ENCODE measurements around the gene CADM1. TPM values are rescaled to one million over a fixed set of nuclear protein-coding genes. Genes with fewer than 3 reads are reported as not detected.

CADM1 gene
- total and polyA plus RNA-seq, 2 experiments from 2014 or later: 16.5 to 18.0 TPM

DNA sequence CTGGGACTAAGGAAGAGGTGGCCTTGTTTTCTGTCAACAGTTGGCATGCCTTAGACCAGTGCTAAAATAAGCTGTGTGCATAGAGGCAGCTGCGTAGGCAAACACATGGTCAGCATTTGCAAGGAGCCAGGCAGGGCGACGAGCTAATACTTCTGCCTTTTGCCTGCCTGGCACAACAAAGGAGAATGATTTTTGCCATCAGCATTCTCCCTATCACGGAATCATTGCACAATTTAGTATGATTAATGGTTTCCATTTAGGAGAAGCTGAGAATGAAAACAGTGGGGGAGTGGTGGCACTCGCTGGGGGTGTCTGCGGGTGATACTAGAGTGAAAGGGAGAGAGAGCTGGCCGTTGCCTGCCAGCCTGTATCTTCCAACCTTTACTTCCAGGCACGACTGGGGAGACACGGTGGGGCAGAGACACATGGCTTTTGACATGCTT lies 336.0 kb downstream of the CADM1 start:
- Mint-ChIP-seq H3K9me3 (no peaks in the 10 kb centered on the region), H3K4me1 (peaks cover 45% of the 10 kb centered on the region), H3K27me3 (ENCODE audit: insufficient read depth, low read depth, poor library complexity) (peaks cover 10% of the 10 kb centered on the region), H3K27ac (no peak overlapping the region), H3K4me3 (no peak overlapping the region), H3K36me3 (ENCODE audit: low read depth) (no peaks in the 10 kb centered on the region)
- Histone ChIP-seq H3K4me2 (no peak overlapping the region), H3K36me3 (ENCODE audit: insufficient read depth) (no peaks in the 10 kb centered on the region), H3F3A (replicated peaks; ENCODE audit: low read depth) (no peaks in the 10 kb centered on the region), H3K4me1 (ENCODE audit: insufficient read depth) (peaks cover 30% of the 10 kb centered on the region), H3K4me3 (no peak overlapping the region), H3K9me2 (ENCODE audit: insufficient read depth) (0 out of 2 replicates have a peak, but pooled peaks cover 2% of the 10 kb centered on the region), H2AFZ (no peak overlapping the region), H3K27me3 (ENCODE audit: insufficient read depth) (no peaks in the 10 kb centered on the region), H4K20me1 (replicated peaks; ENCODE audit: insufficient read depth) (no peaks in the 10 kb centered on the region), H3K79me2 (replicated peaks; ENCODE audit: insufficient read depth) (no peaks in the 10 kb centered on the region), H3K27ac (ENCODE audit: low read depth) (no peak overlapping the region)
- ATAC-seq (no peak), DNase-seq (ENCODE audit: low spot score) (no peak)
- TF ChIP-seq EZH2phosphoT487 (IDR thresholded peaks at IDR 0.05; ENCODE audit: unreplicated experiment) (no peak), EZH2 (IDR thresholded peaks at IDR 0.05; ENCODE audit: low read depth, unreplicated experiment) (no peak), ZNF331 (CRISPR knock-in tag; IDR thresholded peaks at IDR 0.05; ENCODE audit: low read depth) (no peak), JUNB (IDR thresholded peaks at IDR 0.05; ENCODE audit: unreplicated experiment) (no peak)

DNA sequence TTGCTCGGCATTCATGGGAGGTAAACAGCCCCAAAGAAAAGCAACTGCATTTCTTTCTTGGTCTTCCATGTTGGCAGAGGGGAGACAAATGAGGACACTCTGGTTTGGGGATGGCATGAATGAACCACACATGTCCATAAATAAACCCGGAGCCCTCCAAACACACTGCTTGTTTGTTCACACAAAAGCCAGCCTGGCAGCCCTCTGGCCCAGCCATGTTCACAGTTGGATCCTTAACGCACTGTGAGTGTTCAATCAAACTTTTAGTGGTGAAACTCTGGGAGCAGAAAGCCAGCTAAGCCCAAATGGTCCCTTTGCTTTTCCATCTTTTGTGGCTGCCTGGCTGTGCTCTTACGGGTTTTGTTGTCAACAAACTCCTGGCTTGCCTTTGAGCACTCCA lies 336.8 kb downstream of the CADM1 start:
- H3K27ac Mint-ChIP-seq: no peak overlapping the region
- no peaks in the 10 kb centered on the region for H4K20me1 ChIP-seq (replicated peaks; ENCODE audit: insufficient read depth)
- no peak overlapping the region for H3K4me2 ChIP-seq
- peaks cover 13% of the 10 kb centered on the region for H3K27me3 Mint-ChIP-seq (ENCODE audit: insufficient read depth, low read depth, poor library complexity)
- no peak for TF ChIP-seq EZH2 (IDR thresholded peaks at IDR 0.05; ENCODE audit: low read depth, unreplicated experiment)
- H3K36me3 Mint-ChIP-seq (ENCODE audit: low read depth): no peaks in the 10 kb centered on the region
- H3F3A ChIP-seq (replicated peaks; ENCODE audit: low read depth): no peaks in the 10 kb centered on the region
- H3K9me2 ChIP-seq (ENCODE audit: insufficient read depth): 0 out of 2 replicates have a peak, but pooled peaks cover 2% of the 10 kb centered on the region
- ATAC-seq (no peak), DNase-seq (ENCODE audit: low spot score) (no peak)
- H3K4me1 Mint-ChIP-seq: peaks cover 53% of the 10 kb centered on the region
- H3K36me3 ChIP-seq (ENCODE audit: insufficient read depth): no peaks in the 10 kb centered on the region
- no peak overlapping the region for H3K4me3 Mint-ChIP-seq
- no peaks in the 10 kb centered on the region for H3K9me3 Mint-ChIP-seq
- H3K27me3 ChIP-seq (ENCODE audit: insufficient read depth): no peaks in the 10 kb centered on the region
- no peak overlapping the region for H3K27ac ChIP-seq (ENCODE audit: low read depth)
- no peaks in the 10 kb centered on the region for H3K79me2 ChIP-seq (replicated peaks; ENCODE audit: insufficient read depth)
- H2AFZ ChIP-seq: no peak overlapping the region
- H3K4me1 ChIP-seq (ENCODE audit: insufficient read depth): peaks cover 30% of the 10 kb centered on the region
- H3K4me3 ChIP-seq: no peak overlapping the region

DNA sequence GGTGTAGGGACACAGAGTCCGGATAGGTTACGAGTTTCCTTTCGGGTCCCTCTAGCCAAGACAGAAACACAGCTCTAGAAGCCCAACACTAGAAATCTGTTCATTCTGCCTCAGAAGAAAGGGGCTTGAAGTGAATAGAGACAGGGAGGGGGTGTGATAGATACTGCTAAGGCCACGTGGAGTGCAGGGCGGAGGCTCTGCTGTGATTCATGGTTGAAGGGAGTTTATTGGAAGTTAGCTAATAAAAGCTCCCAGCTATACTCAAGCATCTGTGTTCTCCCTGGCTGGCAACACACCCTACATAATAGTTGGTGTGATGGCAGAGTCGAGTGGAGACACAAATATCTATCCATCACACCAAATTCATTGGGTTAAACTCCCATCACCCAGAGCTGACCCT lies 337.4 kb downstream of the CADM1 start:
- Mint-ChIP-seq H3K27me3 (ENCODE audit: insufficient read depth, low read depth, poor library complexity) (peaks cover 13% of the 10 kb centered on the region), H3K4me1 (peaks cover 59% of the 10 kb centered on the region), H3K9me3 (no peaks in the 10 kb centered on the region), H3K4me3 (no peak overlapping the region), H3K27ac (no peak overlapping the region), H3K36me3 (ENCODE audit: low read depth) (no peaks in the 10 kb centered on the region)
- no peak for ATAC-seq
- Histone ChIP-seq H3K4me3 (no peak overlapping the region), H4K20me1 (replicated peaks; ENCODE audit: insufficient read depth) (no peaks in the 10 kb centered on the region), H3K36me3 (ENCODE audit: insufficient read depth) (no peaks in the 10 kb centered on the region), H3K27me3 (ENCODE audit: insufficient read depth) (no peaks in the 10 kb centered on the region), H3K9me2 (ENCODE audit: insufficient read depth) (0 out of 2 replicates have a peak, but pooled peaks cover 2% of the 10 kb centered on the region), H3K27ac (ENCODE audit: low read depth) (no peak overlapping the region), H3K4me1 (ENCODE audit: insufficient read depth) (peaks cover 36% of the 10 kb centered on the region), H3K79me2 (replicated peaks; ENCODE audit: insufficient read depth) (no peaks in the 10 kb centered on the region), H2AFZ (no peak overlapping the region), H3K4me2 (no peak overlapping the region), H3F3A (replicated peaks; ENCODE audit: low read depth) (no peaks in the 10 kb centered on the region)
- DNase-seq (ENCODE audit: low spot score): no peak
- TF ChIP-seq, protein P1, sequence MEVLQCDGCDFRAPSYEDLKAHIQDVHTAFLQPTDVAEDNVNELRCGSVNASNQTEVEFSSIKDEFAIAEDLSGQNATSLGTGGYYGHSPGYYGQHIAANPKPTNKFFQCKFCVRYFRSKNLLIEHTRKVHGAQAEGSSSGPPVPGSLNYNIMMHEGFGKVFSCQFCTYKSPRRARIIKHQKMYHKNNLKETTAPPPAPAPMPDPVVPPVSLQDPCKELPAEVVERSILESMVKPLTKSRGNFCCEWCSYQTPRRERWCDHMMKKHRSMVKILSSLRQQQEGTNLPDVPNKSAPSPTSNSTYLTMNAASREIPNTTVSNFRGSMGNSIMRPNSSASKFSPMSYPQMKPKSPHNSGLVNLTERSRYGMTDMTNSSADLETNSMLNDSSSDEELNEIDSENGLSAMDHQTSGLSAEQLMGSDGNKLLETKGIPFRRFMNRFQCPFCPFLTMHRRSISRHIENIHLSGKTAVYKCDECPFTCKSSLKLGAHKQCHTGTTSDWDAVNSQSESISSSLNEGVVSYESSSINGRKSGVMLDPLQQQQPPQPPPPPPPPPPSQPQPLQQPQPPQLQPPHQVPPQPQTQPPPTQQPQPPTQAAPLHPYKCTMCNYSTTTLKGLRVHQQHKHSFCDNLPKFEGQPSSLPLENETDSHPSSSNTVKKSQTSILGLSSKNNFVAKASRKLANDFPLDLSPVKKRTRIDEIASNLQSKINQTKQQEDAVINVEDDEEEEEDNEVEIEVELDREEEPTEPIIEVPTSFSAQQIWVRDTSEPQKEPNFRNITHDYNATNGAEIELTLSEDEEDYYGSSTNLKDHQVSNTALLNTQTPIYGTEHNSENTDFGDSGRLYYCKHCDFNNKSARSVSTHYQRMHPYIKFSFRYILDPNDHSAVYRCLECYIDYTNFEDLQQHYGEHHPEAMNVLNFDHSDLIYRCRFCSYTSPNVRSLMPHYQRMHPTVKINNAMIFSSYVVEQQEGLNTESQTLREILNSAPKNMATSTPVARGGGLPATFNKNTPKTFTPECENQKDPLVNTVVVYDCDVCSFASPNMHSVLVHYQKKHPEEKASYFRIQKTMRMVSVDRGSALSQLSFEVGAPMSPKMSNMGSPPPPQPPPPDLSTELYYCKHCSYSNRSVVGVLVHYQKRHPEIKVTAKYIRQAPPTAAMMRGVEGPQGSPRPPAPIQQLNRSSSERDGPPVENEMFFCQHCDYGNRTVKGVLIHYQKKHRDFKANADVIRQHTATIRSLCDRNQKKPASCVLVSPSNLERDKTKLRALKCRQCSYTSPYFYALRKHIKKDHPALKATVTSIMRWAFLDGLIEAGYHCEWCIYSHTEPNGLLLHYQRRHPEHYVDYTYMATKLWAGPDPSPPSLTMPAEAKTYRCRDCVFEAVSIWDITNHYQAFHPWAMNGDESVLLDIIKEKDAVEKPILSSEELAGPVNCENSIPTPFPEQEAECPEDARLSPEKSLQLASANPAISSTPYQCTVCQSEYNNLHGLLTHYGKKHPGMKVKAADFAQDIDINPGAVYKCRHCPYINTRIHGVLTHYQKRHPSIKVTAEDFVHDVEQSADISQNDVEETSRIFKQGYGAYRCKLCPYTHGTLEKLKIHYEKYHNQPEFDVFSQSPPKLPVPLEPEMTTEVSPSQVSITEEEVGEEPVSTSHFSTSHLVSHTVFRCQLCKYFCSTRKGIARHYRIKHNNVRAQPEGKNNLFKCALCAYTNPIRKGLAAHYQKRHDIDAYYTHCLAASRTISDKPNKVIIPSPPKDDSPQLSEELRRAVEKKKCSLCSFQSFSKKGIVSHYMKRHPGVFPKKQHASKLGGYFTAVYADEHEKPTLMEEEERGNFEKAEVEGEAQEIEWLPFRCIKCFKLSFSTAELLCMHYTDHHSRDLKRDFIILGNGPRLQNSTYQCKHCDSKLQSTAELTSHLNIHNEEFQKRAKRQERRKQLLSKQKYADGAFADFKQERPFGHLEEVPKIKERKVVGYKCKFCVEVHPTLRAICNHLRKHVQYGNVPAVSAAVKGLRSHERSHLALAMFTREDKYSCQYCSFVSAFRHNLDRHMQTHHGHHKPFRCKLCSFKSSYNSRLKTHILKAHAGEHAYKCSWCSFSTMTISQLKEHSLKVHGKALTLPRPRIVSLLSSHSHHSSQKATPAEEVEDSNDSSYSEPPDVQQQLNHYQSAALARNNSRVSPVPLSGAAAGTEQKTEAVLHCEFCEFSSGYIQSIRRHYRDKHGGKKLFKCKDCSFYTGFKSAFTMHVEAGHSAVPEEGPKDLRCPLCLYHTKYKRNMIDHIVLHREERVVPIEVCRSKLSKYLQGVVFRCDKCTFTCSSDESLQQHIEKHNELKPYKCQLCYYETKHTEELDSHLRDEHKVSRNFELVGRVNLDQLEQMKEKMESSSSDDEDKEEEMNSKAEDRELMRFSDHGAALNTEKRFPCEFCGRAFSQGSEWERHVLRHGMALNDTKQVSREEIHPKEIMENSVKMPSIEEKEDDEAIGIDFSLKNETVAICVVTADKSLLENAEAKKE (CRISPR knock-in tag; IDR thresholded peaks at IDR 0.05): no peak
- TF ChIP-seq CREB1 (CRISPR knock-in tag; IDR thresholded peaks at IDR 0.05; ENCODE audit: low read depth) (no peak), STAT1 (IDR thresholded peaks at IDR 0.05; ENCODE audit: unreplicated experiment) (no peak), ZNF331 (CRISPR knock-in tag; IDR thresholded peaks at IDR 0.05; ENCODE audit: low read depth) (no peak), EZH2 (IDR thresholded peaks at IDR 0.05; ENCODE audit: low read depth, unreplicated experiment) (no peak), EZH2phosphoT487 (IDR thresholded peaks at IDR 0.05; ENCODE audit: unreplicated experiment) (no peak), JUNB (IDR thresholded peaks at IDR 0.05; ENCODE audit: unreplicated experiment) (no peak)
- TF ChIP-seq, protein P2, sequence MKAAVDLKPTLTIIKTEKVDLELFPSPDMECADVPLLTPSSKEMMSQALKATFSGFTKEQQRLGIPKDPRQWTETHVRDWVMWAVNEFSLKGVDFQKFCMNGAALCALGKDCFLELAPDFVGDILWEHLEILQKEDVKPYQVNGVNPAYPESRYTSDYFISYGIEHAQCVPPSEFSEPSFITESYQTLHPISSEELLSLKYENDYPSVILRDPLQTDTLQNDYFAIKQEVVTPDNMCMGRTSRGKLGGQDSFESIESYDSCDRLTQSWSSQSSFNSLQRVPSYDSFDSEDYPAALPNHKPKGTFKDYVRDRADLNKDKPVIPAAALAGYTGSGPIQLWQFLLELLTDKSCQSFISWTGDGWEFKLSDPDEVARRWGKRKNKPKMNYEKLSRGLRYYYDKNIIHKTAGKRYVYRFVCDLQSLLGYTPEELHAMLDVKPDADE (IDR thresholded peaks at IDR 0.05): no peak
